ENCODE results near the gene CYP4F22. TPM values are rescaled to one million over a fixed set of nuclear protein-coding genes. Genes with fewer than 3 reads are reported as not detected.

CYP4F22 gene
- polyA plus RNA-seq, 3 donors, result 0.08 to 1.1 (median 0.33) TPM

DNA sequence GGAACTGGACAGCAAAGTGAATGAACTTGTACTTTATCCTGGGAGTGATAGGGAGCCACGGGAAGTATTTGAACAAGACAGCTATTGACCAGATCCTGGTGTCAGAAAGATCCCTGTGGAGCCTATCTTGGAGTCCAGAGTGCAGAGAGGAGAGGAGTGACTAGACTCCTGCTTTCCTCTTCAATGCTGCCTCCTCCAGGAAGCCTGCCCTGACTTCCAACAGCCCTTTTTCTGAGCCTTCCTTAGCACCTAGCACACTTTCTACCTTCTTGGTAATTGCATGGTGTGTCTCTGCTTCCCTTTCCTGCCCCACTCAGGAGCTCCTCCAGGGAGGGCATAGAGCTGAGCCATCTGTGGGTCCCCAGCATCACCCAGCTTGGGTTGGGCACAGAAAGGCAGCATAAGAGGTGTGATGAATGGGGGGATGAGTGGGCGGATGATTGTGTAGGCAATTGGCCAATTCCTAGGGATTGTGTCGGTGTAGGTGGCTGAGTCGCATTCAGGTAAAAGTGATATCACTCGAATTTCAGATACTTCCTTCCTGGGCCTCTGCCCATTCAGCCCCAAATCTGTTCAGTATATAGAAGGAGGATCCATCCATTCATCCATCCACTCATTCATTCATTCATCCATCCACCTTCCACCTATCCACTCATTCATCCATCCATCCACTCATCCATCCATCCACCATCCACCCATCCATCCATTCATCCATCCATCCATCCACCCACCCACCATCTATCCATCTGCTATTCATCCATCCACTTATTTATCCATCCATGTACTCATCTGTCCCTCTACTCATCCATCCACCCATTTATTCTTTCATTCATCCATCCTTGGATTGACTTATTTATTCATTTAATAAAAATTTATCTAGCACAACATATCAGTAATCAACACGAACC, 26.9 kb downstream of the CYP4F22 start:
- Histone ChIP-seq H3K79me2 (ENCODE audit: insufficient read depth, low read length) (no peaks in the 10 kb centered on the region), H4K20me1 (ENCODE audit: insufficient read depth, low read length) (no peaks in the 10 kb centered on the region), H3K27ac (ENCODE audit: low read depth in 1 of 2, low read length in 2 of 2) (no peak overlapping the region), H3K4me3 (replicated peaks in 1 of 3; ENCODE audit: low read depth in 2 of 3, low read length in 3 of 3) (no peak overlapping the region), H2AFZ (ENCODE audit: insufficient read depth, low read depth, low read length, poor library complexity, severe bottlenecking) (no peak overlapping the region), H3K4me2 (replicated peaks; ENCODE audit: extremely low read depth, low read length, poor library complexity, severe bottlenecking) (no peak overlapping the region), H3K9me3 (replicated peaks in 1 of 2; ENCODE audit: control insufficient read depth in 1 of 2, insufficient read depth in 1 of 2, low read length in 2 of 2) (peaks cover 8 to 11% of the 10 kb centered on the region in 2 donors), H3K9ac (ENCODE audit: insufficient read depth, low read length, poor library complexity, severe bottlenecking) (no peak overlapping the region), H3K27me3 (ENCODE audit: control insufficient read depth in 2 of 2, insufficient read depth in 2 of 2, low read length in 2 of 2) (no peaks in the 10 kb centered on the region), H3K4me1 (ENCODE audit: control insufficient read depth in 1 of 2, insufficient read depth in 2 of 2, low read length in 2 of 2) (peaks cover 32 to 40% of the 10 kb centered on the region in 2 donors), H3K36me3 (replicated peaks in 1 of 2; ENCODE audit: control insufficient read depth in 1 of 2, insufficient read depth in 2 of 2, low read length in 2 of 2) (no peaks in the 10 kb centered on the region)
- peaks cover 7 to 15% (median 12%) of the 10 kb centered on the region in 7 donors for H3K9me3 Mint-ChIP-seq
- H3K36me3 Mint-ChIP-seq, result peaks cover 0 to 3% of the 10 kb centered on the region in 2 donors
- H3K27ac Mint-ChIP-seq, result peak overlapping the region in 1 of 7 donors; percentile 28
- H3K4me1 Mint-ChIP-seq, result peaks cover 44% of the 10 kb centered on the region
- 100% methylated on average over 2 of the region's 6 CpGs for WGBS (ENCODE audit: insufficient coverage)
- peak overlapping the region in 1 of 2 donors; percentile 23 for H3K4me3 Mint-ChIP-seq
- H3K27me3 Mint-ChIP-seq (ENCODE audit: low read depth in 3 of 3), result peaks cover 2 to 8% (median 4%) of the 10 kb centered on the region in 3 donors
- intact Hi-C loops (cut with micrococcal nuclease), result no loop called here
- DNase-seq, result no peak
- TF ChIP-seq, protein P1, sequence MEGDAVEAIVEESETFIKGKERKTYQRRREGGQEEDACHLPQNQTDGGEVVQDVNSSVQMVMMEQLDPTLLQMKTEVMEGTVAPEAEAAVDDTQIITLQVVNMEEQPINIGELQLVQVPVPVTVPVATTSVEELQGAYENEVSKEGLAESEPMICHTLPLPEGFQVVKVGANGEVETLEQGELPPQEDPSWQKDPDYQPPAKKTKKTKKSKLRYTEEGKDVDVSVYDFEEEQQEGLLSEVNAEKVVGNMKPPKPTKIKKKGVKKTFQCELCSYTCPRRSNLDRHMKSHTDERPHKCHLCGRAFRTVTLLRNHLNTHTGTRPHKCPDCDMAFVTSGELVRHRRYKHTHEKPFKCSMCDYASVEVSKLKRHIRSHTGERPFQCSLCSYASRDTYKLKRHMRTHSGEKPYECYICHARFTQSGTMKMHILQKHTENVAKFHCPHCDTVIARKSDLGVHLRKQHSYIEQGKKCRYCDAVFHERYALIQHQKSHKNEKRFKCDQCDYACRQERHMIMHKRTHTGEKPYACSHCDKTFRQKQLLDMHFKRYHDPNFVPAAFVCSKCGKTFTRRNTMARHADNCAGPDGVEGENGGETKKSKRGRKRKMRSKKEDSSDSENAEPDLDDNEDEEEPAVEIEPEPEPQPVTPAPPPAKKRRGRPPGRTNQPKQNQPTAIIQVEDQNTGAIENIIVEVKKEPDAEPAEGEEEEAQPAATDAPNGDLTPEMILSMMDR (IDR thresholded peaks at IDR 0.05), result no peak

DNA sequence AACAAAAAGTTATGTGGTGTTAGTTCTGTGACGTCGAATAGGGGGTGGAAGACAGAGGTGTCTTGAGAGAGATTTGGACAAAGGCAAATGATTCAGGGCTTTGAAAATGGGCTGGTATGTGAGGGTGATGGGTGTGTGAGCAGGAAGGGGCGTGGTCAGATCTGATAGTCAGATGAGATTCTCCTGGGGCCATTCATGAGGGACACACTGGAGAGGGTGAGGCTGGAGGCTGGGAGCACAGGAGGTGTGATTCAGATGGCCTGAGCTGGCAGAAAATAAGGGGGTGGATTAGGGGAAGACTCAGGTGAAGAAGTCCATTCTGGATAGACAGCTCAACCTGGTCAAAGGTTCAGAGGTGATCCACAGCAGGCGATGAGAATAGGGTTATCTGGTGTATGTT, 28.0 kb downstream of the CYP4F22 start:
- no peak overlapping the region for H3K4me3 Mint-ChIP-seq
- 90% methylated on average over 2 of the region's 4 CpGs for WGBS (ENCODE audit: insufficient coverage)
- peak overlapping the region in 1 of 7 donors; percentile 18 for H3K27ac Mint-ChIP-seq

More for the DNA sequence above, 28.0 kb downstream of the CYP4F22 start:
- no peaks in the 10 kb centered on the region for H3K9me3 ChIP-seq (replicated peaks in 1 of 2; ENCODE audit: control insufficient read depth in 1 of 2, insufficient read depth in 1 of 2, low read length in 2 of 2)
- TF ChIP-seq, protein P1 (IDR thresholded peaks at IDR 0.05), result no peak
- no peak overlapping the region for H3K9ac ChIP-seq (ENCODE audit: insufficient read depth, low read length, poor library complexity, severe bottlenecking)
- Mint-ChIP-seq H3K36me3 (no peaks in the 10 kb centered on the region), H3K27me3 (ENCODE audit: low read depth in 3 of 3) (peaks cover 2 to 8% (median 4%) of the 10 kb centered on the region in 3 donors), H3K9me3 (peaks cover 0 to 6% (median 3%) of the 10 kb centered on the region in 7 donors), H3K4me1 (peaks cover 43% of the 10 kb centered on the region)
- H3K36me3 ChIP-seq (replicated peaks in 1 of 2; ENCODE audit: control insufficient read depth in 1 of 2, insufficient read depth in 2 of 2, low read length in 2 of 2), result no peaks in the 10 kb centered on the region
- no peaks in the 10 kb centered on the region for H3K27me3 ChIP-seq (ENCODE audit: control insufficient read depth in 2 of 2, insufficient read depth in 2 of 2, low read length in 2 of 2)
- H3K79me2 ChIP-seq (ENCODE audit: insufficient read depth, low read length), result no peaks in the 10 kb centered on the region
- DNase-seq, result no peak
- peaks cover 29 to 36% of the 10 kb centered on the region in 2 donors for H3K4me1 ChIP-seq (ENCODE audit: control insufficient read depth in 1 of 2, insufficient read depth in 2 of 2, low read length in 2 of 2)
- no peak overlapping the region for H3K27ac ChIP-seq (ENCODE audit: low read depth in 1 of 2, low read length in 2 of 2)
- H3K4me2 ChIP-seq (replicated peaks; ENCODE audit: extremely low read depth, low read length, poor library complexity, severe bottlenecking), result no peak overlapping the region
- H3K4me3 ChIP-seq (replicated peaks in 1 of 3; ENCODE audit: low read depth in 2 of 3, low read length in 3 of 3), result no peak overlapping the region
- no peak overlapping the region for H2AFZ ChIP-seq (ENCODE audit: insufficient read depth, low read depth, low read length, poor library complexity, severe bottlenecking)
- H4K20me1 ChIP-seq (ENCODE audit: insufficient read depth, low read length), result no peaks in the 10 kb centered on the region
- intact Hi-C loops (cut with micrococcal nuclease), result no loop called here

Measured in CD14-positive monocyte (primary cell).